Prostate gland (tissue), 2 donors: ENCODE results near the gene MNT.

Source experiments
- CTCF ChIP-seq, 4 experiments: fragments of 200-600 bp in 2 of 4; fragments of 450-650 bp in 2 of 4; sonication (generic) in 2 of 4; IDR thresholded peaks; 1 replicate in 3 of 4; 2 replicates in 1 of 4; pipeline ENCODE4 v1.5.1; 2016 to 2019; ENCODE audit warnings: antibody characterized with exemption in 4 of 4, mild to moderate bottlenecking in 2 of 4, moderate library complexity in 2 of 4
- POLR2AphosphoS5 ChIP-seq: sonication (generic); formaldehyde crosslinking; IDR thresholded peaks from one replicate; pipeline ENCODE4 v1.6.1; 2017; ENCODE audit warnings: antibody characterized with exemption

GRCh38 chr17:2393954-2394749 lies 6.7 kb downstream of the MNT start:
- TF ChIP-seq CTCF (IDR thresholded peaks at IDR 0.05) (no peak), POLR2AphosphoS5 (no peak)
